Activated B cell treated with CpG ODN at 0.5 μM for 24 hours (primary cell): ENCODE results near the gene ZNF275. TPM values are rescaled to one million over a fixed set of nuclear protein-coding genes. Genes with fewer than 3 reads are reported as not detected.

ENCODE experiments used
- ATAC-seq: fragments of 200-7000 bp; cut with Tn5 transposase; one replicate; pipeline ENCODE4 v1.10.0; 2021; ENCODE audit warnings: low read depth, mild to moderate bottlenecking, moderate library complexity
- CTCF ChIA-PET: fragments of 350-600 bp; sonication (Branson Sonifier 250); formaldehyde crosslinking; loops from one replicate; lab custom pipeline; 2021; ENCODE audit warnings: antibody characterized with exemption; lab: Charles Lee
- POLR2A ChIA-PET: fragments of 350-600 bp; sonication (Branson Sonifier 250); formaldehyde crosslinking; loops from one replicate; lab custom pipeline; 2021; ENCODE audit warnings: antibody characterized with exemption; lab: Charles Lee
- DNase-seq: peaks from one replicate; pipeline ENCODE4 v3.0.0; 2022
- H3K27ac Mint-ChIP-seq: one replicate; pipeline ENCODE4 v1.8.0; 2020; ENCODE audit warnings: mixed read lengths
- H3K27me3 Mint-ChIP-seq: one replicate; pipeline ENCODE4 v1.8.0; 2021; ENCODE audit warnings: mixed read lengths
- H3K36me3 Mint-ChIP-seq: one replicate; pipeline ENCODE4 v1.8.0; 2021; ENCODE audit warnings: low read depth, mixed read lengths
- H3K4me1 Mint-ChIP-seq: one replicate; pipeline ENCODE4 v1.8.0; 2021; ENCODE audit warnings: mixed read lengths
- H3K4me3 Mint-ChIP-seq: one replicate; pipeline ENCODE4 v1.8.0; 2020; ENCODE audit warnings: mild to moderate bottlenecking, mixed read lengths
- H3K9me3 Mint-ChIP-seq: one replicate; pipeline ENCODE4 v1.8.0; 2020; ENCODE audit warnings: mixed read lengths
- intact Hi-C: fragments of 100-400 bp; cut with micrococcal nuclease; formaldehyde crosslinking; loops from one replicate; pipeline ENCODE4 v1.15.1; 2024
- total RNA-seq: library from RNA; stranded (reverse); gene quantifications from 2 replicates; pipeline ENCODE4 v1.2.3, GENCODE V29; 2022
- TF ChIP-seq, protein P1 (sequence below): fragments of 200-600 bp; IDR thresholded peaks from one replicate; pipeline ENCODE4 v1.8.0; 2022; ENCODE audit warnings: antibody characterized with exemption, mild to moderate bottlenecking

Gene ZNF275
- total RNA-seq, 1 donor from 2014 or later = 22.4 TPM

DNA sequence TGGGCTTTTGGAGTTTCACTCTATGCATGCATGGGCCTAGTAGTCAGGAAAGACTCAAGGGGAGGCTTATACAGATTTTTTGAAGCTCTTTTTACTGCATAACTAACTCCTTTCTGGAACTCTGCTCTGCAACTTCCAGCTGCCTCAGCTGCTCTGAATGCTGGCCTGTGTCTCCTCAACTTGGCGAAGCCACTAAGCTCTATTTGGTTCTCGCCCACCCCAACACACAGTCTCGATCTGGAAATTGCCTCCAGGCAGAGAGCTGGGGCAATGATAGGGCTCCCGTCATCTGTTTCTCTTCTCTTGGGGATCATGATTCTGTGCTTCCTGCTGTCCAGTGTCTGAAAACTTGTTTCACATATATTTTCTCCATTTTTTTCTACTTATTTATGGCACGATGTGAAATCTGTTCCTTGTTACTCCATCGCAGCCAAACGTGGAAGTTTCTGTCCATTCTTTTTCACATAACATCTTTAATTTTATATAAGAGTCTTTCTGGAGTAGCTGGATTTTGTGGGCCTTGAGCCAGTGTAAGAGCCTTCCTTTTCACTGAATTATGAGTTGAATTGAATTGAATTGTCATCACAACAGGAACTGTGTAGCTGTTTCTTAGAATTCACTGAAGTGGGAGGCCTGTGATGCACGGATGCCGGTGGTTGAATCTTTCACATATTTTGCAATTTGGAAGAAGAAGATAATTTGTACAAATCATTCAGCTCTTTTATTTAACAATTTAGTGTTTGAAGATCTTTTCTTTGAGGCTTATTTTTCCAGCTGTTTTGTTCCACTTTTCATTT is 9.0 kb downstream of the ZNF275 start:
- H3K36me3 Mint-ChIP-seq = peaks cover 70% of the 10 kb centered on the region
- POLR2A ChIA-PET = no interaction called here
- no peak overlapping the region for H3K27ac Mint-ChIP-seq
- CTCF ChIA-PET = no interaction called here
- no peak overlapping the region for H3K4me3 Mint-ChIP-seq
- DNase-seq (no peak), ATAC-seq (no peak)
- intact Hi-C loops = no loop called here
- H3K27me3 Mint-ChIP-seq = no peaks in the 10 kb centered on the region
- peaks cover 5% of the 10 kb centered on the region for H3K9me3 Mint-ChIP-seq
- TF ChIP-seq, protein P1, sequence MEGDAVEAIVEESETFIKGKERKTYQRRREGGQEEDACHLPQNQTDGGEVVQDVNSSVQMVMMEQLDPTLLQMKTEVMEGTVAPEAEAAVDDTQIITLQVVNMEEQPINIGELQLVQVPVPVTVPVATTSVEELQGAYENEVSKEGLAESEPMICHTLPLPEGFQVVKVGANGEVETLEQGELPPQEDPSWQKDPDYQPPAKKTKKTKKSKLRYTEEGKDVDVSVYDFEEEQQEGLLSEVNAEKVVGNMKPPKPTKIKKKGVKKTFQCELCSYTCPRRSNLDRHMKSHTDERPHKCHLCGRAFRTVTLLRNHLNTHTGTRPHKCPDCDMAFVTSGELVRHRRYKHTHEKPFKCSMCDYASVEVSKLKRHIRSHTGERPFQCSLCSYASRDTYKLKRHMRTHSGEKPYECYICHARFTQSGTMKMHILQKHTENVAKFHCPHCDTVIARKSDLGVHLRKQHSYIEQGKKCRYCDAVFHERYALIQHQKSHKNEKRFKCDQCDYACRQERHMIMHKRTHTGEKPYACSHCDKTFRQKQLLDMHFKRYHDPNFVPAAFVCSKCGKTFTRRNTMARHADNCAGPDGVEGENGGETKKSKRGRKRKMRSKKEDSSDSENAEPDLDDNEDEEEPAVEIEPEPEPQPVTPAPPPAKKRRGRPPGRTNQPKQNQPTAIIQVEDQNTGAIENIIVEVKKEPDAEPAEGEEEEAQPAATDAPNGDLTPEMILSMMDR = no peak
- peaks cover 30% of the 10 kb centered on the region for H3K4me1 Mint-ChIP-seq

DNA sequence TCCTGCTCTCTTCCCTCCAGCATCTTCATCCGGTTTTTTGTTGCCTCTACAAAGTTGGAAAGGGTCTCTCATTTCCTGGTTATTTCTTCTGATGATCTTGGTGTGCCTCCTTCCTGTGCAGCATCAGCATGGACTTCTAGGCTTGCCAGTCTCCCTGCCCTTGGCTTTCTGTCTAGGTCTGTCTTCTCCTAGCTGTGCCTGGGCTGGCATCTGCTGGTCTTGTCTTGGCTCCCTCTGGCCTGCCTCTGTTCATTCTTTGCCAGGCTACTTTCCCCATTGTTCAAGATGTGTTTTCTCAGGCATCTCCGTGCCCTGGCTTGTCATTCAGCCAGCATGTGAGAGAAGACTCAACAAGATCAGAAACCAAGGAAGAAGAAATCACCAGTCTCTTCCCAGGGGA is 9.7 kb downstream of the ZNF275 start:
- Mint-ChIP-seq H3K9me3 (peaks cover 5% of the 10 kb centered on the region), H3K4me3 (no peak overlapping the region), H3K4me1 (peaks cover 23% of the 10 kb centered on the region), H3K27me3 (no peaks in the 10 kb centered on the region), H3K36me3 (peaks cover 71% of the 10 kb centered on the region), H3K27ac (no peak overlapping the region)
- ATAC-seq = no peak
- intact Hi-C loops = no loop called here
- DNase-seq = no peak
- POLR2A ChIA-PET = no interaction called here
- TF ChIP-seq, protein P1 = no peak
- CTCF ChIA-PET = no interaction called here

DNA sequence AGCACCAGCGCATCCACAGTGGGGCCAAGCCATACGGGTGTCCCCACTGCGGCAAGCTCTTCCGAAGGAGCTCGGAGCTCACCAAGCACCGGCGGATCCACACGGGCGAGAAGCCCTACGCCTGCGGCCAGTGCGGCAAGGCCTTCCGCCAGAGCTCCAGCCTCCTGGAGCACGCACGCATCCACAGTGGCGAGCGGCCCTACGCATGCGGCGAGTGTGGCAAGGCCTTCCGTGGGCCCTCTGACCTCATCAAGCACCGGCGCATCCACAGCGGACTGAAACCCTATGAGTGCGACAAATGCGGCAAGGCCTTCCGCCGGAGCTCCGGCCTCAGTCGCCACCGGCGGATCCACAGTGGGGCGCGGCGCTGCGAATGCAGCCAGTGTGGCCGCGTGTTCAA is 13.6 kb downstream of the ZNF275 start:
- intact Hi-C loops = no loop called here
- ChIA-PET CTCF (no interaction called here), POLR2A (no interaction called here)
- peaks cover 68% of the 10 kb centered on the region for H3K36me3 Mint-ChIP-seq
- no peak overlapping the region for H3K27ac Mint-ChIP-seq
- no peak for ATAC-seq
- no peaks in the 10 kb centered on the region for H3K27me3 Mint-ChIP-seq
- H3K4me1 Mint-ChIP-seq = peaks cover 8% of the 10 kb centered on the region
- no peaks in the 10 kb centered on the region for H3K9me3 Mint-ChIP-seq
- no peak for DNase-seq
- no peak overlapping the region for H3K4me3 Mint-ChIP-seq
- TF ChIP-seq, protein P1 = no peak

DNA sequence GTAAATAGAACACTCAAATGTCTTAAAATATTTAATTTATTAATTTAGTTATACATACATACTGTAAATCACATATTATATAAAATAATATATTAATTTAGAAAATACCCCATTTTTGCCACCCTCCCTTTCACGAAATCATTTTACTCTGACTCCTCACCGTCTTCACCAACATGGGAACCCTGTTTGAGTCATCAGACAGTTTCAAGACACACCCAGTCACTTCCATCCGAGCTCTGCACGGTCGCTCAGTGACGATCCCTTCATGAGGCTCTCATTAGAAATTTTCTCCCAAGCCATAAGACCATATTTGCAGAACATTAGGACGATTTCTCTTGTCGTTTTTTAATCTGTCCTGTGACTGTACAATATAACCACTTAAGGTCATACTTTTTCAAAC is 14.5 kb downstream of the ZNF275 start:
- peaks cover 10% of the 10 kb centered on the region for H3K4me1 Mint-ChIP-seq
- no peaks in the 10 kb centered on the region for H3K9me3 Mint-ChIP-seq
- H3K4me3 Mint-ChIP-seq = no peak overlapping the region

DNA sequence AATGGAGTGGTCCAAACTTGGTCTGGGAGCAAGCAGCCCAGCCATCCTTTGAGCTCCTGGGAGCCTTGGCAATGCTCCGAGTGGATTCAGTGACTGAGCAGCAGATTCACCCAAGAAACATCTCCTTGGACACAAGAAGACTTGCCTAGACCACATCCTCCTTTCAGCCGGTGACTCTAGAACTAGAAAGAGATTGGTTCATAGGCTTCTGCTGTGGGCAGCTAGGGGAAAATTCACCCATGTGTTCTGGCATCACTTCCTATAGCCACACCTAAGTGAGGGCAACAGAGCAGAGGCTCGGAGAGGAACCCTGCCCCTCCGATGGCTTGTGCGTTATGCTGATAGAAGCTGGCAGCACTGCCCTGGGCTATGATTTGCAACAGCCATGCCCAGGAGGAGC is 16.0 kb downstream of the ZNF275 start:
- ATAC-seq = no peak
- Mint-ChIP-seq H3K4me3 (no peak overlapping the region), H3K27me3 (no peaks in the 10 kb centered on the region), H3K4me1 (peaks cover 7% of the 10 kb centered on the region), H3K27ac (no peak overlapping the region), H3K9me3 (no peaks in the 10 kb centered on the region), H3K36me3 (peaks cover 49% of the 10 kb centered on the region)
- ChIA-PET CTCF (no interaction called here), POLR2A (no interaction called here)
- DNase-seq = no peak
- intact Hi-C loops = no loop called here
- TF ChIP-seq, protein P1 = no peak

More for the DNA sequence above, 14.5 kb downstream of the ZNF275 start:
- H3K27me3 Mint-ChIP-seq = no peaks in the 10 kb centered on the region
- H3K27ac Mint-ChIP-seq = no peak overlapping the region
- ChIA-PET CTCF (no interaction called here), POLR2A (no interaction called here)
- TF ChIP-seq, protein P1 = no peak
- ATAC-seq = no peak
- intact Hi-C loops = no loop called here
- DNase-seq = no peak
- peaks cover 63% of the 10 kb centered on the region for H3K36me3 Mint-ChIP-seq
